Activated CD8-positive, alpha-beta memory T cell treated with anti-CD3 and anti-CD28 coated beads for 48 hours (primary cell): ENCODE results near the gene SLC26A11.
"Not testable (repeated sequence)": the region's sequence is repeated elsewhere in the genome, so short reads cannot be mapped to it uniquely, and the experiment has no call there.

ENCODE experiments used
- DNase-seq, 3 experiments: peaks; one replicate each; pipeline ENCODE4 v3.0.0-alpha.2; 2020; ENCODE audit warnings: low read depth in 2 of 3, low spot score in 2 of 3

SLC26A11 gene

DNA sequence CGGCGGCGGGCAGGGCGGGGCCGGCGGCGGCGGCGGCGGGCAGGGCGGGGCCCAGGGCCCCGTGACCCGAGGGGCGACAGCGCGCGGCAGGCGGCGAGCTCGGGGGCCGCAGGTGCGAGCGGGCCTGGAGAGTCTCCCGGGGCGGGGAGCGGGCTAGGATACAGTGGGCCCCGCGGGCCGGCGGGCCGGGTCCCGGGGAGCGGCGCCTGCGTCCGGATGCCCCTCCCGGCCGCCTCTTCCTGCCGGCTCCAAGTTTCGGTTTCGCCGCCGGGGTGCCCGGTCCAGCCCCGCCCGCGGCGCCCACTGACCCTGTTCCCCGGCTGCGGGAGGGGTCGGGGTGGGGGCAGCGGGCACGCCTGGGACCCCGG is 40.5 kb downstream of the SLC26A11 start, which contains the start of gene RNF213:
Gene RNF213, plus strand, starts transcription at position 62 of the 368 bp plus-strand sequence. CDS start 2,830 bp downstream, outside the sequence.
- no peak for DNase-seq

DNA sequence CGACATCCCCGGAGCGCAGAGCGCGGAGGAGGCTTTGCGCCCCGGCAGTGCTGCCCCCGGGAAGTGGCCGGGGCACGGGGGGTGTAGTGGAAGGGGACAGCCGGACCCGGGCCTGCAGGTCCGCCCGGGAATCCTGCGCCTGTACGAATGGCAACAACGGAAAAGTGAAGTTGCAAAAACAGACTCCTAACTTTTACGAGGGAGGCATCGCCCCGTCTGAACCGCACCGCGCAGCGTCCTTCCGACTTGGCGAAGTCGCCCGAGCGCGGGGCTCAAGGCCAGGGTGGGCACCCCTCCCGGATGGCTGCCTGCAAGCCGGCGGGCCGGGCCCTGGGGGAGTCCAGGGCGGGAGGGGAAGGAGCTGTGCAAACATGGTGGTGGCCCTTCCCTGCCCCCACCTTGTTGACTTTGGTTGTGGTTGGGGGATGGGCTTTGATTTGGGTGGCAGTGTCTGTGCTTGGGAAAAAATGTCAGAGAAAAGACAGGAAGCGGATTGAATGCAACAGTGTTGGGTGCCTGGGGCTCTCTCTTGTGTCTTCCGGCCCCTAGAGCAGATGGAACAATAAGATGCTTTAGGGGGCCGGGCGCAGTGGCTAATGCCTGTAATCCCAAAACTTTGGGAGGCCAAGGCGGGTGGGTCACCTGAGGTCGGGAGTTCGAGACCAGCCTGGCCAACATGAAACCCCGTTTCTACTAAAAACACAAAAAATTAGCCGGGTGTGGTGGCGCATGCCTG is 41.1 kb downstream of the SLC26A11 start:
- DNase-seq = peak in 1 of 3 experiments; percentile 37

DNA sequence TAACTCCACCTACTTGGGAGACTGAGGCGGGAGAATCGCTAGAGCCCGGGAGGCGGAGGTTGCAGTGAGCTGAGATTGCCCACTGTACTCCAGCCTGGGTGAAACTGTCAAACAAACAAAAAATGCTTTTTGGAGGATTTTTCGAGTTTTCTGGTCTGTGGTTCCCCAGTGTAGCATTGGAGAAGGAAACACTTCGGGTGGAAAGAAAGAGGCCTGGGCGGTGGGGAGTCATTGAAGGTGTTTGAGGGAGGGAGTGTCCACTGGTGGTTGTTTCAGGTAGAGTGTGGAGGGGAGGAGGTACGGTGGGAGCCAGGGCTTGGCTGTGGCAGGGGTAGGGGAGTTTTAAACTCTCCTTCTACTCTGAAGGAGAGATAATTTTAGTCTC is 41.7 kb downstream of the SLC26A11 start:
- no peak for DNase-seq

DNA sequence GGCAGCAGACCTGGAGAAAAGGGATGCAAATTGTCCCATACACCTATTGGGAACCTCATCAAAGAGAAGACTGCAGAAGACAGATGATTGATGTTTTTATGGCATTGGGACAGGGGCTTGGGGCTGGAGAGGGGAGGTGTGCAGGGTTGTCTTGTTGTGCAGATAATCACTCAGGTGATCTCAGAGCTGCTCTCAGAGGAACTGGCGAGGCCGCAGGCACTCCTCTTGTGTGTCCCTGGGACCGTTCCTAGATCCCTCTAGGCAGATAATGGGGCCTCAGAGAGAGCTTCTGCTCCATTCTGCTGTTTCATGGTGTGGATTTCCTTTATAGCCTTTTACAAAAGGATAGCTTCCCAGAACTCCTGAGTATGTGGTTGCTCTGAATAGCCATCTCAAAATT is 42.1 kb downstream of the SLC26A11 start:
- no peak for DNase-seq

DNA sequence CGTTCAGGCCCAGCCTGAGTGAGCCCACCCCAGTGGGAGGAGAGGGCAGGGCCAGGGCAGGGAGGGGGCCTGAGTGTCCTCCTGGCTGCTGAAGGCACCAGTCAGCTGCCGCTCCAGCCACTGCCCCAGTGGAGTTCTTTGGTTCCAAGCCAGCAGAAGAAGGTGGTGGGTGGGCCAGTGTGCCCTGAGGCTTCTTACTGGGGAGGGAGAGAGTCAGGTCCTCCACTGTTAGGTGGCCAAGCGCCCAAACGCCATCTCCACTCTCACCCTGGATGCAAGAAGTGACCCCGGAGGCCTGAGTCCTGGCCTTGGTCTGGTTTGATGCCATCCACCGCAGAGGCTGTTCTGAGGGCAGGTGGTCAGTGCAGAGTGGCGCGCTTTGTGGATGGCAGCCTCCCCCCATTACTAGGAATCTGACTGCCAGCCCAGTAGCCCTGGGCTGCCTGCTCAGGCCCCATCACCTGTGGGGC is 42.6 kb downstream of the SLC26A11 start:
- DNase-seq = no peak

DNA sequence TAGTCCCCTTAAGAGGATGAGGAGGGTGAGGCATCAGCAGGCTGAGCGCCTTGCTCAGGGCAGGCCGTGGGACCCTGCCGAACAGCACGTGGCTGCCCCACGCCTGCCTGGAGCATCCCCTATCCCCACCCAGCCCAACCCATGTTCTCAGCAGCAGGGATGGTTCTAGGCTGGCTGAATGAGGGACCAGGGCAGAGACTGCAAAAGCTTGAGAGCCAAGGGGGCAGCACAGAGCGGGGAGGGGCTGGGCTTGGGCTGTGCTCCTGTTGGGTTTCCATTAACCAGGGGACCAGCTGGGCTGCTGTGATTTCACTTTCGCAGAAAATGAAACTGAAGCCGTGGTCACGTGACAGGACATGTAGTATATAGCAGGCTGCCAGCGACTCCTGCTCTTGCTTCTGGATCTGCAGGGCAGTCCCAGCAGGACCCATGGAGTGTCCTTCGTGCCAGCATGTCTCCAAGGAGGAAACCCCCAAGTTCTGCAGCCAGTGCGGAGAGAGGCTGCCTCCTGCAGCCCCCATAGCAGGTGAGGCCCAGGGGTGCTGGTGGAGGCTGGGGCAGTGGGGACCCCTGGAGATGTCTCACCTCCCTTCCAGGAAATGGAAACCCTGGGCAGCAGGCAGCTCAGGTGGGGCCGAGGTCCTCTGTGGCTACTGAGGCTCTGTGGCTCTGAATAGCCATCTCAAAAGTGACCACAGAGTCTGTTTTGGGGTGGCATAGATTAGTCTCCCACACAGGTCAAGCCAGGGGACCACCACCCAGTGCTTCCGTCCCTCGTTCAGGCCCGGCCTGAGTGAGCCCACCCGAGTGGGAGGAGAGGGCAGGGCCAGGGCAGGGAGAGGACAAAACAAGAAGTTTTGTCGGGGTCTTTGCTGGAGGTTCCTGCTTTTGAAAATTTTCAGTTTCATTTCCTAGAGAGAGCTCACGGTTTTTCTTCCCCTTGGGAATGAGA is 43.3 kb downstream of the SLC26A11 start:
- peak in 2 of 3 experiments; percentile 55 to 78 for DNase-seq

DNA sequence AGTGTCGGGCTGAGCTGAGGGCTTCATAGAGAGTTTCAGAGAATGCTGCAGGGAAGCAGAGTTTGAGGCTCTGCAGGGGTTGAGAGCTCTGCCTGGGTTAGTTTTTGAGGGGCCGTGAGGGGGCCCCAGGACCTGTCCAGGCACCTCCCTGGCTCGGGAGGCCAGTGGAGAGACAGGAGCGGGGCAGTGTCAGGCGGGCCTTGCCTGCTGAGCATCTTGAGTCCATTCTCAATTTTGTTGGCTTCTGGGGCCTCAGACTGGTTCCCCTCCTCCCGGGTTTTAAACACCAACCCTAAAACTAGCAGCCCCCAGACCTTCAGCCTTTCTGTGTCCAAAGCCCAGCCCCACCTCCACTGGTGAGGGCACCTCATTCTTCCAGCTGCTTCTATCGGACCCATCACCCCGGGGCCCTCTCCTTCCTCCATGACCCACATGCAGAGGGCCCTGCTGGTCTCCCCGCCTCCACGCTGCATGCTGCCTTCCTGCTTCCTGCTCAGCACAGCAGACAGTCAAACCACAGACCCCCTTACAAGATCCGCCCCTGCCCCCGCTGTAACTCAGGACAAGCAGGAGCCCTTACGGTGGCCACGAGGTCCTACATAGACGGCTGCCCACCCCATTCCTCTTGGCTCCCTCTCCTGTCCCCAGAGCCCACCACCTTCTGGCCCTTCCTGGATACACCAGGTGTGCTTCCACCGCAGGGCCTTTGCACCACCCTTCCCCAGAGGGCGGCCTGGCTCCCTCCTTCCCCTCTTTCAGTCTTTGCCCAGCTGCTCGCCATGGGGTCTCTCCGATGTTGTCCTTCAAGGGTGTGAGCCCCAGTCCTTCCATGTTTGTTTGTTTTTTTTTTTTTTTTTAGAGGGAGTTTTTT is 44.2 kb downstream of the SLC26A11 start:
- peak in 1 of 3 experiments; percentile 42 for DNase-seq

DNA sequence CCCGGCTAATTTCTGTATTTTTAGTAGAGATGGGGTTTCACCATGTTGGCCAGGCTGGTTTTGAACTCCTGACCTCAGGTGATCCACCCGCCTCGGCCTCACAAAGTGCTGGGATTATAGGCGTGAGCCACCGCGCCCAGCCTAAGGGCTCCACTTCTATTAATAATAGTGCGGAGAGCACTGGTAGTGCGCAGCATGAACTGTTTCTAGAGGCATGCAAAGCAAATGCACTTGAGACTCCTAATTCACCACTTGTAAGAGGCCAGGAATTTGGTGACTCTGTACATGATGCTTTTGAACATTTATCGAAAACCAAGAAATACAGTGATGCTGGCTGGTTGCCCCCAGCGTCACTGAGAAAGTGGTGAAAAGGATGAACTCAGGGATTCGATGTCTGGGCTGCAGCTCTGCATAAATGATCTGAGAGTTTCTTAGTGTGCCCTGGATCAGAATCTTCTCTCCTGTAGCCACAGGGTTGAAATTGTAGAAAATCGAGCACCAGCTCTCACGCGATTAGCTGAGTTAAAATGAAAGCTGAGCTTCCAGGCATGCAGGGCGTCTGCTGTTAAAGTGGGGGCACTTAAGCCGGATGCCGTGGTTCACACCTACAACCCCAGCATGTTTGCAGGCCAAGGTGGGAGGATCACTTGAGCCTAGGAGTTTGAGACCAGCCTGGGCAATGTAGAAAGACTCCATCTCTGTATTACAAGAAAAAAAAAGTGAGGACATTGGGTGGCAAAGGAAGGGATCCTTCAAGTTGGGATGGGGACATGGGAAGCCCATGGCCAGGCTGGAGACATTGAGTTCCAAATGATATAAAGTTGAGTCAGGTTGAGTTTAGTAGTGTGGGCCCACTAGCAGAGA is 45.2 kb downstream of the SLC26A11 start:
- DNase-seq = no peak

DNA sequence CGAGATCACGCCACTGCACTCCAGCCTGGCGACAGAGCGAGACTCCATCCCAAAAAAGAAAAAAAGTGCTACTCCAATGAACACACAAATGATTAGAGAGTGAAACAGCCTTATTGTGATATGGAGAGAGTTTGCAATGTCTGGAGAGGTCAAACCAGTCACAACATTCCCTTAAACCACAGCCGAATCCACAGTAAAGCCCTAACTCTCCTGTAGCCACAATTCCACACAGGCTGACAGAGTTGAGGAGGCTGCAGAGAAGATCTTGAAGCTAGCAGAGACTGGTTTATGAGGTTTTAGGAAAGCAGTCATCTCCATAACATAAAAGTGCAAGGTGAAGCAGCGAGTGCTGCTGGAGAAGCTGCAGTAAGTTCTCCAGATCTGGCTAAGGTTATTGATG is 47.2 kb downstream of the SLC26A11 start:
- DNase-seq = no peak

DNA sequence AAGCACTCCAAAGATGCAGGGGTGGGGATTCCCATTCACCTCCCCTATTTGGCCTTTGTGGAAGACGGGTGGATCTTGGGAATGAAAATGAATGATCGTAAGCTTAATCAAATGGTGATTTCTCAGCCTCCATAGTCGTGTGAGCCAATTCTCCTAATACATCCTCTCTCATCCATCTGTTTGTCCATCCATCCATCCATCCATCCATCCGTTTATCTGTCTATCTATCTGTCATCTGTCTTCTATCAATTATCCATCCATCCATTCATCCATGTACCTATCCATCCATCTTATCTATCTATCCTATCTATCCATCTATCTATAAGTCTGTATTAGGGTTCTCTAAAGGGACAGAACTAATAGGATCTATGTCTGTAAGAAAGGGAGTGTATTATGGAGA is 48.2 kb downstream of the SLC26A11 start:
- no peak for DNase-seq

DNA sequence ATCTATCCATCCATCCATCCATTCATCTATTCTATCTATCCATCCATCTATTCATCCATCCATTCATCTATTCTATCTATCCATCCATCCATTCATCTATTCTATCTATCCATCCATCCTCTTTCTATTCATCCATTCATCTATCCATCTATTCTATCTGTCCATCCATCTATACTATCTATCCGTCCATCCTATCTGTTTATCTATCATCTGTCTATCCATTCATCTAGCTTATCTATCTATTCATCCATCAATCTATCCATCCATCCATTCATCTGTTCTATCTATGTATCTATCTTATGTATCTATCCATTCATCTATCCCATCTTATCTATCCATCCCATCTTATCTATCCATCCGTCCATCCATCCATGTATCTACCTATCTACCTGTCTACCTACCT is 49.2 kb downstream of the SLC26A11 start:
- no peak for DNase-seq

DNA sequence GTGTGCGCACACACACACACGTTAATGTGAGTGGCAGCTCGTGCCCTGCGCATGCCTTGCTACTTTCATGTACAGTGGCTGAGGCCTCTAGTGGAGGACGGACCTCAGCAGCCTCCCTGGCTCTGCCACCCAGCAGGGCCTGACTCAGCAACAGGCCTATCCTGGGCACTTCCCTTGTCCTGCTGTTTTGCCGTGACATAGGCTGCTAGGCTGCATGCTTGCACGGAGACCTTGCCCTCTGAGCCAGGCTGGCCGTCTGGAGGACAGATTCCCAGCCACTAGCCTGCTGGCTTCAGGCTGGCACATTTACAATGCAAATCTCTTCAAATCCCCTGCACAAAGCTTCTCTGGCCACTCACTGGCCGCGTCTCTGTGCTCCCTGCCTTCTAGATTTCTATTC is 49.9 kb downstream of the SLC26A11 start:
- no peak for DNase-seq

DNA sequence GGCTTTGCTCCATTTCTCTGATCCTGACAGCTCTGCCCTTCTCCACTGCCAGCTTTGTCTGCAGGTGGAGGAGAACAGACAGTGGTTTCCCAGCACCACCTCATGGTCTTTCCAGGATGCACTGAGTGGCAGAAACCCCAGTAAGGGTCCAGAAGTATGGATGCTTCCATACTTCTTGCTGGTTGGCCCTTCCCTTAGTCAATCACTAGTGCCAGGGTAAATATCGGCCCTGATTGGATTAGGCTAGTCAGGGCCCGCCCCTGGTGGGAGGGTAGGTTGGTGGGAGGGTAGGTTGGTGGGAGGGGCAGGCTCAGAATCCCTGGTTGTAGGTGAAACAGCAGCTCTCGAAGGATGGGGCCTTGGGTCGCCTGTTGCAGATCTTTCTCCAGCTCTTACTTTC is 50.6 kb downstream of the SLC26A11 start:
- no peak for DNase-seq

DNA sequence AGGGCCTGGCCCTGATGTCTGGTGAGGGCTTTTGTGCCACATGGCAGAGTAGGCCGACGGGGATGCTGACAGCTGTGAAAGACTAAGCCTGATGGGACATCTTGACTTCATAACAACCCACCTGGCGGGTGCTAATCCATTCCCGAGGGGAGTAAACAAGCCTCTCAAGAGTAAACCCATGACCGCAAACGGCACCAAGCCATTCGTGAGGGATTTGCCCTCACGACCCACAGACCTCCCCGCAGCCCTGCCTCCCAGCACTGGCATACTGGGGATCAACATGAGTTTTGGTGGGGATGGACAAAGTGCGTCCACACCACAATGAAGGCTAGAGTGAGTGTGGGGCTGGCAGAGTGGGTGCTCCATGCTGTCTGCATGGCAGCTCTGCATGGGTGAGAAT is 52.1 kb downstream of the SLC26A11 start:
- no peak for DNase-seq

DNA sequence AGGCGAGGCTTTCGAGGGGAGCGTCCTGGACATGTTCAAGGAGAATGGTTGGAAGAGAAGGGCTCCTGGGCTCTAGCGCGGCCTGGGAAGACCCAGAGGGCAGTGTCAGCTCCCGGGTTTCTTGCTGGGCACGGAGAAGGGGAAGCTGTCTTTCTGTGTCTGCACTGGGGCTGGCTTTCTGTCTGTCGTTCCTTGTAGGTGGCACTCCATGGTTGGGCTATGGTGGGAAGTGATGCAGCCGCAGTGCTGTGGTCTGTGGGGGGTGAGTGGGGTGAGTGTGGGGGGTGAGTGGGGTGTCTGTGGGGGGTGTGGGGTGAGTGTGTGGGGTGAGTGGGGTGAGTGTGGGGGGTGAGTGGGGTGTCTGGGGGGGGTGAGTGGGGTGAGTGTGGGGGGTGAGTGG is 54.1 kb downstream of the SLC26A11 start:
- no peak for DNase-seq

DNA sequence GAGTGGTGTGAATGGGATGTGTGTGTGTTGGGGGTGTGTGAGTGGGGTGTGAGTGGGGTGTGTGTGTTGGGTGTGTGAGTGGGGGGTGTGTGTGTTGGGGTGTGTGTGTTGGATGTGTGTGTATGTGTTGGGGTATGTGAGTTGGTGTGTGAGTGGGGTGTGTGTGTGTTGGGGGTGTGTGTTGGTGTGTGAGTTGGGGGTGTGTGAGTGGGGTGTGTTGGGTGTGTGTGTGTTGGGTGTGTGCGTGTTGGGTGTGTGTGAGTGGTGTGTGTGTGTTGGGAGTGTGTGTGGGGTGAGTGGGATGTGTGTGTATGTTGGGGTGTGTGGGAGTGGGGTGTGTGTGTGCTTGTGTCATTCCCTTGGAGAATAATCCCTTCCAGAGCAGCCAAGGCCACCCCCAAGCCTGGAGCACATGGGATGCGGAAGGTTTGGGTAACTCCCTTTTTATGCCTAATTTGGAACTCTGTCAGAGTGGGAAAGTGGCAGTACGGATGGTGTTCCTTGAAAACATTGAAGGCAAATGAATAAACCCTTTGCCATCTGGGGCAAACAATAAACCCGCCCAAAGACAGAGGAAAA is 54.7 kb downstream of the SLC26A11 start:
- DNase-seq = no peak

DNA sequence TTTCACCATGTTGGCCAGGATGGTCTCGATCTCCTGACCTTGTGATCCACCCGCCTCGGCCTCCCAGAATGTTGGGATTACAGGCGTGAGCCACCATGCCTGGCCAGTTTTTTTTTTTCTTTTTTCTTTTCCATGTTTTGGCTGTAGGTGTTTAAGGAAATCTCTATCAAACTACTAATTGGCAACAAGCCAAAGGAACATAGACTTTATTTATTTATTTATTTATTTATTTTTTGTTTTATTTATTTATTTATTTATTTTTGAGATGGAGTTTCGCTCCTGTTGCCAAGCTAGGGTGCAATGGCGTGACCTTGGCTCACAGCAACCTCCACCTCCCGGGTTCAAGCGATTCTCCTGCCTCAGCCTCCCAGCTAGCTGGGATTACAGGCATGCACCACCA is 55.6 kb downstream of the SLC26A11 start:
- not testable (repeated sequence) for DNase-seq

DNA sequence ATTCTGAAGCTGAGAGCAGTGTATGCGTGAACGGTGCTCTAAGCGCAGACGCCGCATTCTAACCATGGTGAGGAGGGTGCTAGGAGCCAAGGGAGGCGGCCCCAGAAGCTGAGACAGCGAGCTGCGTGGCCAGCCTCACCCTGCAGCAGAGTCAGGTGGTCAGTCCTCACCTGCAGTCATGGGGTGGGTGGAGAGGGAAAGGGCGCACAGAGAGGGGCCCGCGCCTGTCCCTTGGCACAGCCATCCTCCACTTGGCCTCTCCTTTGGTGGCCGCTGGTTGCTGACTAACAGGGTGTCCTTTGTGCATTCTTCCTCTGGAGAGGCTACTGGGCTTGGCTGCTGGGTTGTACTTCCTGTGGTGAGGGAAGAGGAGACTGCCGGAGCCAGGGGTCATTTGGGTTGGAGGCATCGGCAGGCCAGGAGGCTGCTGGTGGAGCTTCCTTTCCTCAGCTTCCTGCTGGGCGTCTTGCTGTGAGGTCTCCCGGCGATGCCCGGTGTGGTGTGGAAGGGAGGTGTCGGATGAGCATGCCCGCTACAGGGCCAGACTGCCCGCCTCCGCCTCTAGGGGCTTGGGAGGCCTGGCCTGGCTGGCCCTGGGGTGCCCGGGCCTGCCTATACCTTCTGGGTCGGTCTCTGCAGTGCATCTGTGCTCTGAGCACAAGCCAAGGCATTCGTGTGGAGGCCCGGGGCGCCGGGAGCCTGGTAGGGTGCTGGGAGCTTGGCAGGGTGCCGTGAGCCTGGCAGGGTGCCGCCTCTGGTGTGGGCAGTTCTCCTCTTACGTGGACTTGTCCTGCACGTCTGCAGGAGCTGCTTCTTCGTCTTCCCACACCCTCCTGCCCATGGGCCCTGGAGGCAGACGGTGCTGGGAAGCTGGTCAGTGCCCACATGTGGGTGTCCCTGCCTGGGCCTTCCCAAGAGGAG is 57.8 kb downstream of the SLC26A11 start:
- no peak for DNase-seq

DNA sequence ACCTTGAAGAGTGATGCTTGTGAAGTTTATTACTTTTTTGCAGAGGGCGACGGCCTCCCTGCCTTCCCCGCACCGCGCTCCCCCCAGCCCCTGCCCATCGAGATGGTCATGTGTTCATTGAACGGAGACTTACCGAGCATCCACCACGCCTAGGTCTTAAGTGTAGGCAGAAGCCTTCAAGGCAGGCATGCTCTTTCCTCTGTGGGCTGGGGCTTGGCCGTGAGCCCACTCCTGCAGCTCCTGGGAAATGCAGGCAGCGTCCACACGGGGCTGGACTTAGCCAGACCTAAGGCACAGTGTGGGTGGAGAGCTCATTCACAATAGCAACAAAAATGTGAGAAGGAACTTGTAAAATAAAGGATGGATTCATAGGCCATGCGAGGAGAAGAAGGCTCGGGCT is 59.7 kb downstream of the SLC26A11 start:
- no peak for DNase-seq
